Endothelial cell of umbilical vein (primary cell): ENCODE data around the gene DNAJC7. TPM values are rescaled to one million over a fixed set of nuclear protein-coding genes. Genes with fewer than 3 reads are reported as not detected.

ENCODE experiments used
- BruUV-seq: library from RNA; stranded (reverse); fragments of 400-500 nt; replicated peaks from 2 replicates; lab custom pipeline; 2021; lab: Mats Ljungman, UMichigan
- CTCF ChIA-PET: fragments of 300-600, 350-600 bp; sonication (Branson Sonifier 250); formaldehyde crosslinking; loops from one replicate; lab custom pipeline; 2021; ENCODE audit warnings: antibody characterized with exemption, inconsistent platforms; lab: Charles Lee
- POLR2A ChIA-PET: fragments of 300-600, 350-600 bp; sonication (Branson Sonifier 250); formaldehyde crosslinking; loops from one replicate; lab custom pipeline; 2021; ENCODE audit warnings: antibody characterized with exemption, inconsistent platforms; lab: Charles Lee
- DNase-seq: peaks from one replicate; pipeline ENCODE4 v3.0.0-alpha.2; 2011; ENCODE audit warnings: low read depth, low spot score
- FAIRE-seq: peaks from 2 replicates; lab custom pipeline; 2011; peaks lifted over from hg19 to GRCh38; lab: Jason Lieb, UNC
- H2AFZ ChIP-seq: 2 replicates; pipeline ENCODE4 v1.6.0; 2012; ENCODE audit warnings: low read depth, low read length, control low read depth, inconsistent platforms
- H3K27ac ChIP-seq: 2 replicates; pipeline ENCODE4 v1.5.1; 2011; ENCODE audit warnings: low read depth, mild to moderate bottlenecking, control low read depth, low read length, moderate library complexity; ENCODE audit not compliant: insufficient read depth
- H3K27me3 ChIP-seq, 2 experiments: 2 replicates each; pipeline versions ENCODE4 v1.6.0 to v1.6.1; 2011; ENCODE audit warnings: low read length in 2 of 2, mixed read lengths in 1 of 2; ENCODE audit not compliant: control insufficient read depth in 2 of 2, insufficient read depth in 2 of 2
- H3K36me3 ChIP-seq, 2 experiments: 2 replicates in 1 of 2; 3 replicates in 1 of 2; pipeline ENCODE4 v1.5.1; 2011; ENCODE audit warnings: low read length in 2 of 2, mild to moderate bottlenecking in 1 of 2, moderate library complexity in 1 of 2; ENCODE audit not compliant: control insufficient read depth in 2 of 2, insufficient read depth in 2 of 2; ENCODE audit errors: extremely low read depth in 1 of 2
- H3K4me1 ChIP-seq: 3 replicates; pipeline ENCODE4 v1.5.1; 2011; ENCODE audit warnings: mild to moderate bottlenecking, low read length; ENCODE audit not compliant: control insufficient read depth, insufficient read depth; ENCODE audit errors: extremely low read depth
- H3K4me2 ChIP-seq: 2 replicates; pipeline ENCODE4 v1.6.1; 2011; ENCODE audit warnings: low read length, control low read depth, mixed read lengths; ENCODE audit not compliant: insufficient read depth
- H3K4me3 ChIP-seq, 3 experiments: fragments of 200-600 bp in 1 of 3; sonication (generic), shearing (Covaris generic) in 1 of 3; replicated peaks in 1 of 3; 2 replicates each; pipeline ENCODE4 v1.5.1; 2011 to 2016; ENCODE audit warnings: control low read depth in 3 of 3, low read length in 3 of 3, mild to moderate bottlenecking in 2 of 3, inconsistent platforms in 1 of 3, low read depth in 1 of 3, moderate library complexity in 1 of 3; ENCODE audit not compliant: insufficient read depth in 1 of 3
- H3K79me2 ChIP-seq: 2 replicates; pipeline ENCODE4 v1.6.0; 2012; ENCODE audit warnings: low read length, inconsistent platforms; ENCODE audit not compliant: control insufficient read depth, insufficient read depth
- H3K9ac ChIP-seq: replicated peaks from 2 replicates; pipeline ENCODE3; 2011; ENCODE audit warnings: low read length, control low read depth; ENCODE audit not compliant: insufficient read depth; ENCODE audit errors: extremely low read depth
- H3K9me1 ChIP-seq: replicated peaks from 3 replicates; pipeline ENCODE4 v1.6.0; 2011; ENCODE audit warnings: mild to moderate bottlenecking, low read length; ENCODE audit not compliant: control insufficient read depth, insufficient read depth; ENCODE audit errors: extremely low read depth
- H3K9me3 ChIP-seq: replicated peaks from 2 replicates; pipeline ENCODE4 v1.5.1; 2012; ENCODE audit warnings: low read length, inconsistent platforms; ENCODE audit not compliant: control insufficient read depth, insufficient read depth
- H4K20me1 ChIP-seq: replicated peaks from 2 replicates; pipeline ENCODE3; 2011; ENCODE audit warnings: mild to moderate bottlenecking, low read length; ENCODE audit not compliant: control insufficient read depth, insufficient read depth; ENCODE audit errors: extremely low read depth
- EZH2 ChIP-seq: IDR thresholded peaks from 2 replicates; pipeline ENCODE4 v1.6.1; 2012; ENCODE audit warnings: borderline replicate concordance, low read depth, mild to moderate bottlenecking, moderate library complexity, low read length, inconsistent platforms; ENCODE audit not compliant: severe bottlenecking
- FOS ChIP-seq: IDR thresholded peaks from 2 replicates; pipeline ENCODE4 v1.6.1; 2011; ENCODE audit warnings: mild to moderate bottlenecking, low read length, moderate library complexity, borderline replicate concordance; ENCODE audit not compliant: insufficient read depth
- GATA2 ChIP-seq: IDR thresholded peaks from 2 replicates; pipeline ENCODE4 v1.7.0; 2011; ENCODE audit warnings: low read depth, mild to moderate bottlenecking, moderate library complexity, mixed read lengths, low read length; ENCODE audit not compliant: insufficient read length, insufficient read depth
- JUN ChIP-seq: IDR thresholded peaks from 2 replicates; pipeline ENCODE4 v1.6.1; 2011; ENCODE audit warnings: borderline replicate concordance, low read depth; ENCODE audit not compliant: insufficient read length, insufficient read depth
- MYC ChIP-seq: IDR thresholded peaks from one replicate; pipeline ENCODE4 v1.6.1; 2011; ENCODE audit warnings: mild to moderate bottlenecking, low read depth, low read length
- POLR2A ChIP-seq: IDR thresholded peaks from 2 replicates; pipeline ENCODE4 v1.6.1; 2012; ENCODE audit warnings: low read depth, mild to moderate bottlenecking, control low read depth, low read length
- POLR2AphosphoS5 ChIP-seq: IDR thresholded peaks from 2 replicates; pipeline ENCODE4 v1.6.1; 2012; ENCODE audit warnings: low read depth, mild to moderate bottlenecking, control low read depth, low read length, moderate library complexity; ENCODE audit not compliant: insufficient read depth
- dilution Hi-C: fragments of 300-500 bp; cut with MboI; formaldehyde crosslinking; loops from one replicate; pipeline ENCODE4 v1.15.0; 2019; ENCODE audit warnings: low sequenced_read_pairs; ENCODE audit not compliant: extremely low pct_ligation_motif_present
- intact Hi-C: fragments of 100-400 bp; cut with micrococcal nuclease; formaldehyde crosslinking; loops from one replicate; pipeline ENCODE4 v1.10.0; 2022
- polyA plus RNA-seq, 4 experiments: library from polyadenylated mRNA; depleted of rRNA in 3 of 4; stranded (reverse) in 3 of 4; unstranded in 1 of 4; fragments of >200 nt; gene quantifications; 2 replicates each; pipeline versions ENCODE4 v1.2.1 to v1.2.3, GENCODE V29; 2011 to 2012; ENCODE audit warnings: missing spikeins in 1 of 4
- total RNA-seq: library from RNA; stranded (reverse); gene quantifications from 2 replicates; pipeline ENCODE4 v1.2.3, GENCODE V29; 2021
- TF ChIP-seq, protein P1 (sequence below): IDR thresholded peaks from 2 replicates; pipeline ENCODE4 v1.6.1; 2011; ENCODE audit not compliant: insufficient read depth, insufficient read length
- TF ChIP-seq, protein P2 (sequence below), 2 donors: IDR thresholded peaks; 1 replicate in 1 of 2; 2 replicates in 1 of 2; pipeline ENCODE4 v1.5.1; 2011; ENCODE audit warnings: low read length in 2 of 2, mild to moderate bottlenecking in 2 of 2, moderate library complexity in 2 of 2, control low read depth in 1 of 2, inconsistent platforms in 1 of 2, low read depth in 1 of 2; ENCODE audit not compliant: insufficient read depth in 1 of 2; ENCODE audit errors: extremely low read depth in 1 of 2

Gene DNAJC7
- total and polyA plus RNA-seq, 2 donors (not counting 3 experiments of a cell fraction or from before 2014, with no cell fraction given): 19.8 to 111 TPM

DNA sequence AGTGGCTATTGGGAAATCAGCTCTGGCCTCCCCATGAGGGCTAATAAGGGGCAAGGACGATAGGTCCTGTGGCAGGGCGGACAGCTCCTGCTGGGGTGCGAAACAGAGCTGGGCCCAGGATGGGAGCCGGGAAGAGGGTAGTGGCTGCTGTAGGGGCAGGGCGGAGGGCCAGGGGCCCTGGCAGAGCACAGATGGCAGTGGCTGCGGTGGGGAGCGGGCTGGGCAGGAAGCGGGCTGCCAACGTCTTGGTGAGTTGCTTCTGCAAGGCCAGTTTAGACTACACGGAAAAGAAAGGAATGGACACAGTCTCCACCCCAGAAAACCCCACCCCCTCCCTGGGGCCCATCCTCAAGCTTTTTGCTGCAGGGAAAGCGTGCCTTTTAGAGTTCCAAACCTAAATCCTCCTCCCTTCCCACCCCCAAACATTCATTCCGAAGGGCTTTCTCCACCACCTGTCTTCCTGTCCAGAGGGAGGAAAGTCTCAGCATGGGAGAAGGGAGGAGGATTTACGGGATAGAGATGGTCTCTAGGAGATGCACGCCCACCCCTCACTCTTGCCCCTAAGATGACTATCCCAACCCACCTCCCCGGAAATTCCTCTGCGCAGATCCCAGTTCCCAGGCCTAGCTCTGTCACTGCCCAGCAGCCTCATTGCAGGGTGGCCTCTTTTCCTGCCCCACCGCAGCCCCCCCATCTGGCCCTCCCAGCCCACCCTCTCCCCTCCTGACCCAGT lies 9.8 kb upstream of the DNAJC7 start:
- FAIRE-seq (no peak), DNase-seq (no peak)
- Histone ChIP-seq H3K4me2 (no peak overlapping the region), H3K27me3 (no peaks in the 10 kb centered on the region), H2AFZ (no peak overlapping the region), H3K4me3 (no peak overlapping the region), H3K4me1 (peaks cover 20% of the 10 kb centered on the region), H3K27ac (no peak overlapping the region), H3K9me3 (no peaks in the 10 kb centered on the region), H3K36me3 (peaks cover 3 to 16% of the 10 kb centered on the region in 2 experiments), H3K9me1 (no peaks in the 10 kb centered on the region), H3K79me2 (no peaks in the 10 kb centered on the region), H3K9ac (no peak overlapping the region), H4K20me1 (no peaks in the 10 kb centered on the region)
- POLR2A ChIA-PET: no interaction called here
- TF ChIP-seq JUN (no peak), FOS (no peak), GATA2 (no peak), EZH2 (no peak), POLR2AphosphoS5 (no peak), POLR2A (no peak), MYC (no peak)
- TF ChIP-seq, protein P1, sequence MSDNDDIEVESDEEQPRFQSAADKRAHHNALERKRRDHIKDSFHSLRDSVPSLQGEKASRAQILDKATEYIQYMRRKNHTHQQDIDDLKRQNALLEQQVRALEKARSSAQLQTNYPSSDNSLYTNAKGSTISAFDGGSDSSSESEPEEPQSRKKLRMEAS: no peak
- TF ChIP-seq, protein P2, sequence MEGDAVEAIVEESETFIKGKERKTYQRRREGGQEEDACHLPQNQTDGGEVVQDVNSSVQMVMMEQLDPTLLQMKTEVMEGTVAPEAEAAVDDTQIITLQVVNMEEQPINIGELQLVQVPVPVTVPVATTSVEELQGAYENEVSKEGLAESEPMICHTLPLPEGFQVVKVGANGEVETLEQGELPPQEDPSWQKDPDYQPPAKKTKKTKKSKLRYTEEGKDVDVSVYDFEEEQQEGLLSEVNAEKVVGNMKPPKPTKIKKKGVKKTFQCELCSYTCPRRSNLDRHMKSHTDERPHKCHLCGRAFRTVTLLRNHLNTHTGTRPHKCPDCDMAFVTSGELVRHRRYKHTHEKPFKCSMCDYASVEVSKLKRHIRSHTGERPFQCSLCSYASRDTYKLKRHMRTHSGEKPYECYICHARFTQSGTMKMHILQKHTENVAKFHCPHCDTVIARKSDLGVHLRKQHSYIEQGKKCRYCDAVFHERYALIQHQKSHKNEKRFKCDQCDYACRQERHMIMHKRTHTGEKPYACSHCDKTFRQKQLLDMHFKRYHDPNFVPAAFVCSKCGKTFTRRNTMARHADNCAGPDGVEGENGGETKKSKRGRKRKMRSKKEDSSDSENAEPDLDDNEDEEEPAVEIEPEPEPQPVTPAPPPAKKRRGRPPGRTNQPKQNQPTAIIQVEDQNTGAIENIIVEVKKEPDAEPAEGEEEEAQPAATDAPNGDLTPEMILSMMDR (IDR thresholded peaks at IDR 0.05; ENCODE audit: extremely low read depth in 1 of 2, insufficient read depth in 1 of 2, low read depth in 1 of 2, low read length in 2 of 2): no peak
- no TSS peak for BruUV-seq
- CTCF ChIA-PET: interaction anchor here (0.5 to 6.3 kb wide), 6 partner anchors 13 to 155 kb away, joined by 3 to 40 read pairs (median 4); partner anchors contain the start of gene CNP
- intact Hi-C loops (loop anchor here (10.0 kb wide), 1 partner anchor 498 kb away; no protein-coding TSS in a partner anchor), dilution Hi-C loops (no loop called here)
